NCI-H2227 (cell line): Measurements from ENCODE around the gene PHF14.
"Not testable (repeated sequence)": the region's sequence is repeated elsewhere in the genome, so short reads cannot be mapped to it uniquely, and the experiment has no call there.

Source experiments
- DNase-seq: peaks from one replicate; lab custom pipeline; 2025; ENCODE audit not compliant: unreplicated experiment; lab: John Stamatoyannopoulos, UW

The PHF14 gene

DNA sequence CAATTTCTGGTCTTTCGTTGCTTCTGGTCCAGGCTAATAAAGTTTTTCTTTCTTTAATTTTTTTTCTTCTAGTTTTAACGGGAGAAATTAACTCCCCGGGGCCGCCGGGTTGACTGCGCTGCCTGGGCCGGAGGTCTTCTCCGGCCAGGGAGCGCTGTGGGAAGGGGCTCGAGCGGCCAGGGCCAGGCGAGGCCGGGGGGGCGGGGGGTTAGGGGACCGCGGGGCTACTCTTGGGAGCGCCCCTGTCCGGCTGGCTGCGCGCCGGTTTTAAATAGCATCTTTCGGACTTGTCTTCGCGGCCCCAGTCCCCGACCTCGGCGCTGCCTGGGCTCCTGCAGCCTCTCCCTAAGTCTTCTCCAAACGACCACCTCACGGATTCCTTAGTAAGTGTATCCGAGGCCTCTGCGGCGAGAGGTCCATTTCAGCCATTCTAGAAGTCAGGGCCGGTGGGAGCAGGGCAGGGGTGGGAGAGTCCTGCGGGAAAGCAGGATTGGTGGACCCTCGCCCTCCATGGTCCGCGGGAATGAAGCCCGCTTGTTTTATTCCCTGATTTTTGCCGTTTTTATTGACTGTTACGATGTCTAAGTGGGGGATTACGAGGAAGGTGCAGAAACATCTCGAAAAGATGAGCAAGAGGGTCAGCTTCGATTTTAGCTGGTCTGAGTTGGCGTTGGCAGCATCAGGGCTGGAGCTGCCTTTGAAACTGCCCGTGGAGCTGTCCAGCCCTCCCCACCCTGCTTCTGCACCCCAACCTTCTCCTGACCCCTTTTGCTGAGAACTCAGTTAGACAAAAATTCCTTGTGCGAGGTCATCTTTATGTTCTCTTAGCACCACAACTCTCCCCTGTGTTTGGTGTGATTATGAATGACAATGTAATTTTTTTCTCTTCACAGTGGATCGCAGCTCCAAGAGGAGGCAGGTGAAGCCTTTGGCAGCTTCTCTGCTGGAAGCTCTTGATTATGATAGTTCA, 555 bp downstream of the PHF14 start:
- DNase-seq: peak; percentile 67

DNA sequence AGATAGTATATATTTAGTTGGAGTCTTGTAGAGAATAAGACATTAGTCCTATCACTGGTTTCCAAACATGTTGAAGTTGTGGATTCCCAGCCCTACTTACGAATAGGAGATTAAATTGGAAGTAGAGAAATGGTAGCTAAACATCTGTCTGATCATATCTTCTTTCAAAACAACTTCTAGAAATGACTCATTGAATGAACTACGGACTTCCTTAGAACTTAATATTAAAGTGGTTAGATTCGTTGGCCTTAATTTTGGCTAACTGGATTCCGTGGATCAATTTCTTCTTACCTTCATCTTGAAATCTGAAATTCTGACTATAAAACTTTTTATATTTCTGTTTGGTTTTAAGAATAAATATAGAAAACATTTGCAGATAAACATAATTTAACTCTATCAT, 3.4 kb downstream of the PHF14 start:
- no peak for DNase-seq

- no peak for DNase-seq
These were observed 7.6 kb downstream of the PHF14 start for GRCh38 chr7:10981317-10981716.

GRCh38 chr7:10990748-10991147, 17.1 kb downstream of the PHF14 start:
- DNase-seq: not testable (repeated sequence)

DNA sequence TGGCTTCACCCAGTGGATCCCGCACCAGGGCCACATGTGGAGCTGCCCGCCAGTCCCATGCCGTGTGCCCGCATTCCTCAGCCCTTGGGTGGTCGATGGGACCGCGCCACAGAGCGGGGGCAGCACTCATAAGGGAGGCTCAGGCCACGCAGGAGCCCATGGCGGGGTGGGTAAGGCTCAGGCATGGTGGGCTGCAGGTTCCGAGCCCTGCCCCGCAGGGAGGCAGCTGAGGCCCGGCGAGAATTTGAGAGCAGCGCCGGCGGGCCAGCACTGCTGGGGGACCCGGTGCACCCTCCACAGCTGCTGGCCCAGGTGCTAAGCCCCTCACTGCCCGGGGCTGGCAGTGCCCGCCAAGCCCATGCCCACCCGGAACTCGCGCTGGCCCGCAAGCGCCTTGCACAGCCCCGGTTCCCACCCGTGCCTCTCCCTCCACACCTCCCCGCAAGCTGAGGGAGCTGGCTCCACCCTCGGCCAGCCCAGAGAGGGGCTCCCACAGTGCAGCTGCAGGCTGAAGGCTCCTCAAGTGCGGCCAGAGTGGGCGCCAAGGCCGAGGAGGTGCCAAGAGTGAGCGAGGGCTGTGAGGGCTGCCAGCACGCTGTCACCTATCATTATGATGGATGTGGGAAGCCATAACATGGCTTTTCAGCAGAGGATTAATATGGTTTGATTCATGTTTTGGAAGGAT, 22.0 kb downstream of the PHF14 start:
- not testable (repeated sequence) for DNase-seq

DNA sequence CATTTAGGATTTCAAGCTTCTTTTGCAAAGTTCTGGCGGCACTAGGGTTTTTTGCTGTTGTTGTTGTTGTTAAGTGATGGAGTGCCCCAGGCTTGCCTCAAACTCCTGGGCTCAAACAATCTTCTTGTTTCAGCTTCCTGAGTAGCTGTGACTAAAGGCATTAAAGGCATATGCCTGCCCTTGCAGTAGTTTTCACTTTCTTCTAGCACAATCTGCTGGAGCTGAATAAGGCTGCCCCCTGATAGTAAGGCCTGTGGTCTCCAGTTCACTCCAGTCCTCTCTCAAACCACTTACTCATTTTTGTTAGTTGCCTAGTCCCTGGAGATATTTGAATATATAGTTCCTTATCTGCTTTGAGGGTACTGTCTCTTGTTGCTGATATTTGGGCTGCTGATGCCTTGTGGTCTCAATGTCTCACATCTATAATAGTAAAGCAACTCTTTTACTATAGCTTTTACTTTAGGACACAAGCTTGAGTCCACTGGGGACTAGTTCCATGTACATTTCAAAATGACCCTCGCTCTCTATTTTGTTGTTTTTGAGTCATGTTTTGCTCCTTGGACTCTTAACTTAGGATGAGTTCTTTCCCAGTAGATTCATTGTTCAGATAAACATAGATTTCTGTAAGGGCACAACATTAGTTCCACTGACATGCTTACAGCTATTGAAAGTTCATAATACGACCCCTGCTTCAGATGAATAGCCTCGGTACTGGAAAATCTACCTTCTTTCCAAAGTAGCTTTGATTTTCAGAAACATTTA, 25.5 kb downstream of the PHF14 start:
- DNase-seq: no peak

- no peak for DNase-seq
These were observed 31.5 kb downstream of the PHF14 start for GRCh38 chr7:11005202-11005601.

- no peak for DNase-seq
These were observed 32.6 kb downstream of the PHF14 start for GRCh38 chr7:11006291-11006690.

- no peak for DNase-seq
These were observed 36.0 kb downstream of the PHF14 start for GRCh38 chr7:11009631-11010030.

- DNase-seq: no peak
These were observed 47.8 kb downstream of the PHF14 start for GRCh38 chr7:11021468-11021867.

DNA sequence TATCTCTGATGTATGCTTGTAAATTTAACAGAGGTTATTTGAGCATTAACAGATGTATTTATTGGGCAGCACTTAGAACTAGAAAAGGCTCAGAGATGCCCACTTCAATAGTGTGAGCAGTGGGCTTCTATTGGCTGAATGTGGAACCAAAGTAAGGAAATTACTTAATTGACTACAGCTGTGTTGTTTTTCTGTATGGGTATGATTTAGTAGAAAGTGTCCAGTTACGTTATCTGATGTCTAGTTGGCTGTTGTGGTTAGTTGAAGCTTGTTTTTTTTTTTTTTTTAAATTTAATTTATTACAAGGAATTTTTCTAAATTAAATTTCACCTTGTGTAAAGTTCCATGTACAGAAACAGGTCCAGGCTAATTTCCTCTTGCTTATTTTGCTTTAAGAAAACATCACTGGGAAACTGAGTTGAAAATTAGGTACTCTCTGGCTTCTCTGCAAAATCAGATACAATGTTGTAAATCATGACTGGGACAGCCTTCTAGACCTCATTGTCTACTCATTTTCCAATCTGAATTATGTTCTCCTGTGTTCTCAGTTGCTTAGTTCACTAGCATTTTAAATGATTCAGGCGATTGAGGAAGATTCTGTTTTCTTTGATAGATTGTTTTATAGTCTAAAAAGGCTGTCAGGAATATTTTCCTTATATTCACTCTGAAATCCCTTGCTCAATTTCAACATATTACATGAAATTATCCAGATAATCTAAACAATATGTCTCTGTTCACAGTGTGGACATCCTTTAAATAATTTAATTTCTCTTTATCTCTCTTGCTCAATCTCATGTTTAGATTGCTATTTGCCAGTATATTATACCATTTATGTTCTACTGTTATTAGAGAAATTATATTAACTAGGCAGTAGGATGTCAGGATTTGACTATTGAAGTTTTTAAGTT, 53.0 kb downstream of the PHF14 start:
- DNase-seq: no peak

DNA sequence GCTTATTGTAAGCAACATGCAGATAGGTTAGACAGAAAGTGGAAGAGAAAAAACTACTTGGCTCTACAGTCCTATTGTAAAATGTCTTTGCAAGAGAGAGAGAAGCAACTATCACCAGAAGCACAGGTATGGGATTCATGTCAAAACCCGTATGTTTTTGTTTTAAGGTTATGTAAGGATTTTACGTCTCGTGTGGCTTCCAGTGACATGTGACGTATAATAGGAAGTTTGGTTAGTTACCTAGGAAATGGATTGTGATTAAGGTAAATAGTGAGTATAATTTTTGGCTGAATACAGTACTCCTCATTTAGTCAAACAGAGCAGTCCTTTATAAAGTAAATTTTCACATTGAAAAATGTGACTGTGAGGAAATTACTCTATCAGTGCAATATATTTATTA, 62.0 kb downstream of the PHF14 start:
- DNase-seq: no peak

DNA sequence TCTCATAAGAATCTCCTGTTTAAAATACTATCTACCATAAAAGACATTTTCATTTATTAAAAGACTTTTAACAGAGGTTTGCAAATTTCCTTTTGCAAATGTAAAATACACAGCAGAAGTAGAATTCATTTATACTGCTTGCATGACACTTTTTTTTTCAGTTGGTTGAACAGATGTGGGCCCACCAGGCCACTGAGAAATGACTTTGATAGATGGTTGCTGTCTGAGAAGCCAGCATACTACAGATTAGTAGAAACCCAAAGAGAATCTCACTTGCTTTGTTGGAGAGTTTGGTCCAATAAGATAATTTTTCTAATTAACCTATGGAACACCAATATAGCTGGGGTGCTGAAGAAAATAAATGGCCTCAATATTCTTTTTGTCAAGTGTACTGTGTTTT, 66.3 kb downstream of the PHF14 start:
- no peak for DNase-seq

- DNase-seq: no peak
These were observed 80.4 kb downstream of the PHF14 start for GRCh38 chr7:11054033-11054432.

DNA sequence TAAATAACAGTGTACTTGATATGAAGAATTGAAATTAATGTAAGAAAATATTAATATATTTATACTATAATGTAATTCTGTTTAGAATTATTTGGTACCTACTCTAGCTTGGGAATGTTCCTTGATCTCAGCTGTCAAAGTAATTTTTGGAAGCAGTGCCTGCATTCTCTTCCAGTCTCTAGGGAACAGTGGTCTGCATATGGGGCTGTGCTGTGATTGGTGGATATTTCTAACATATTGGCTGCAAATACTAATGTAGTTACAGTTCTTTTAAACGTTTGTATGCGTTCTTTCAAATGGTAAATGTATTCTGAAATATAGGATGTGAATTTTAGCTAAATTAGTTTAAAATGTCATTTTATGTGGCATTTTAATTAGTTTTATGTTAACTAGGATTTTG, 87.2 kb downstream of the PHF14 start:
- DNase-seq: no peak

GRCh38 chr7:11062110-11062509, 88.4 kb downstream of the PHF14 start:
- DNase-seq: no peak

DNA sequence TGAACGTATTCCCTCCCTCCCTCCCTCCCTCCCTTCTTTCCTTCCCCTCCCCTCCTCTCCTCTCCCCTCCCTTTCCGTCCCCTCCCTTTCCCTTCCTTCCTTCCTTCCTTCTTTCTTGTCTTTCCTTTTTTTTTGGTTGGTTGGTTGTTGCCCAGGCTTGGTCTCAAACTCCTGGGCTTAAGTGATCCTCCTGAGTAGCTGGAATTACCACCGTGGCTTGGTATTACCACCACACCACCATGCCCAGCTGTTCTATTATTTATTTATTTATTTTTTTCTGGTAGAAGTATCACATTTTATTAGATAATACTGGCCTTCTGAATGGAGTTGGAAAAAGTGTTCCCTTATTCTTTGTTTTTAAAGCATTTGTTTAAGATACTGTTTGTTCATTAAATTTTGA, 95.9 kb downstream of the PHF14 start:
- DNase-seq: no peak

DNA sequence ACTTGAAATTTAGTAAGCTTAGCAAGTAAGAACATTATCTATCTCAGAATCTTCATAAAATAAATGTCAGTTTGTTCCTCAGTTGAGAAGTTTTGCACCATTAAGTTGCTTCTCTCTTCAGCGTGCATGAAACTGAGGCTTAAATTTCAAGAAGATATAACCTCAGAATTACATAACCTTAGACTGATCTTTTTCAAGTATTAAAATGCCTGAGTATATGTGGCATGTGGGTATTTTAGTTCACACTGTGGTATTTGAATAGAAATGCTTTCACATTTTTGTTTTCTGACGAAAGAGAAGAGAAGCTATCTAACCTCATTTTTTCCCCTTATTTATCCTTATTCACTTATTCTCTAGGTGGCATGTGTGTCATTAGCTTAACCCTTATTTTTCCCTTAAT, 104.1 kb downstream of the PHF14 start:
- DNase-seq: no peak

DNA sequence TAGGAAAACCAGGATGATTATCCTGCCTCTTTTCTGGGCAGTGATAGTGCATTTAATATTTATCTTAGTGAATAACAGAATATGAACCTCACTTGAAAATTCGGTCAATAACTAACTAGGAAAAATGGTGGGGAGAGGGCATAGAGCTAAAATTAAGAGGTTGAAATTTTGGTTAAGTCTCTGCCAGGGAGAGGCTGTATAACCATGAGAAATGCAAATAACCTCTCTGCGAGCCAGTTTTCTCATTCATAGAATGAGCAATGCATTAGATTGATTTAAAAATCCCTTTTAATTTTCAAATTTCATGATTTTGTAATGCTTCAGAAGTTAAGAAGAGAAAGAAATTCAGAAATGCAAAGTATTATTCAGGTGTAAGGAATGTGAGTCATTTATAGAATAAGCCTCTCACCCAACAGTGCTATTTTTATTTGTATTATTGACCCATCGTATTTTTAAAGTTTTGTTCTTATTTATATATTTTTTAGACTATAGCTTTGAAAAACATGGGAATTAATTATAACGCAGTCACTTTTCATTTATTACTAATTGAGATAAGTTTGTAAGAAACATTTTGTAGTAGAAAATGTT, 104.7 kb downstream of the PHF14 start:
- no peak for DNase-seq

GRCh38 chr7:11079907-11080306, 106.2 kb downstream of the PHF14 start:
- no peak for DNase-seq
